HEK293 (cell line): ENCODE results near the gene GTF3C1.

ENCODE experiments used
- CTCF ChIA-PET: fragments of 350-600 bp; formaldehyde crosslinking; extraction: SDS; loops from one replicate; lab custom pipeline; 2021; ENCODE audit warnings: antibody characterized with exemption; lab: Yijun Ruan, JAX
- POLR2A ChIA-PET: fragments of 300-600 bp; formaldehyde crosslinking; extraction: SDS; loops from one replicate; lab custom pipeline; 2020; ENCODE audit warnings: antibody characterized with exemption, inconsistent platforms; lab: Yijun Ruan, JAX
- H3K27ac ChIP-seq: fragments of 200-500 bp; sonication (Bioruptor generic); 2 replicates; pipeline ENCODE4 v1.5.1; 2014; ENCODE audit warnings: low read depth, low read length, control low read depth, inconsistent platforms; ENCODE audit errors: extremely low read depth
- H3K36me3 ChIP-seq, 2 experiments: fragments of 200-500 bp in 1 of 2; sonication (Bioruptor generic) in 1 of 2; 1 replicate in 1 of 2; 2 replicates in 1 of 2; pipeline ENCODE4 v1.5.1; 2014 to 2017; ENCODE audit warnings: inconsistent platforms in 2 of 2, low read length in 2 of 2; ENCODE audit not compliant: control insufficient read depth in 2 of 2, insufficient read depth in 1 of 2
- H3K4me1 ChIP-seq: fragments of 200-500 bp; sonication (Bioruptor generic); 2 replicates; pipeline ENCODE4 v1.5.1; 2014; ENCODE audit warnings: mild to moderate bottlenecking, low read length, inconsistent platforms; ENCODE audit not compliant: control insufficient read depth, insufficient read depth
- H3K4me3 ChIP-seq: 2 replicates; pipeline ENCODE4 v1.5.1; 2011; ENCODE audit warnings: low read depth, mild to moderate bottlenecking, control low read depth, low read length, moderate library complexity
- H3K9me3 ChIP-seq: fragments of 200-500 bp; sonication (Bioruptor generic); 2 replicates; pipeline ENCODE4 v1.5.1; 2014; ENCODE audit warnings: low read depth, low read length, inconsistent platforms; ENCODE audit not compliant: control insufficient read depth, insufficient read depth
- FEZF1 ChIP-seq: fragments of 450-650 bp; formaldehyde crosslinking; IDR thresholded peaks from 2 replicates; pipeline ENCODE4 v1.5.1; 2016; ENCODE audit warnings: missing biosample characterization, missing genetic modification characterization
- HOXA7 ChIP-seq: sonication (generic); formaldehyde crosslinking; IDR thresholded peaks from 2 replicates; pipeline ENCODE4 v1.8.1; 2022; ENCODE audit warnings: missing genetic modification reagents, borderline replicate concordance
- TRIM28 ChIP-seq: IDR thresholded peaks from 2 replicates; pipeline ENCODE4 v1.6.1; 2011; ENCODE audit warnings: low read length, control low read depth, borderline replicate concordance
- ZEB2 ChIP-seq: fragments of 450-650 bp; formaldehyde crosslinking; IDR thresholded peaks from 2 replicates; pipeline ENCODE4 v1.5.1; 2016; ENCODE audit warnings: missing biosample characterization, missing genetic modification characterization
- ZNF10 ChIP-seq: fragments of 450-650 bp; formaldehyde crosslinking; IDR thresholded peaks from 2 replicates; pipeline ENCODE4 v1.5.1; 2017; ENCODE audit warnings: missing biosample characterization, missing genetic modification characterization
- ZNF138 ChIP-seq: fragments of 450-650 bp; formaldehyde crosslinking; IDR thresholded peaks from 2 replicates; pipeline ENCODE4 v1.5.1; 2016; ENCODE audit warnings: missing biosample characterization, missing genetic modification characterization, borderline replicate concordance
- ZNF184 ChIP-seq: fragments of 450-650 bp; IDR thresholded peaks from 2 replicates; pipeline ENCODE4 v1.5.1; 2018; ENCODE audit warnings: missing biosample characterization, mild to moderate bottlenecking, missing genetic modification characterization
- ZNF223 ChIP-seq: fragments of 450-650 bp; formaldehyde crosslinking; IDR thresholded peaks from 2 replicates; pipeline ENCODE4 v1.5.1; 2016; ENCODE audit warnings: missing biosample characterization, missing genetic modification characterization
- ZNF324 ChIP-seq: fragments of 450-650 bp; formaldehyde crosslinking; IDR thresholded peaks from 2 replicates; pipeline ENCODE4 v1.5.1; 2016; ENCODE audit warnings: missing biosample characterization, missing genetic modification characterization
- ZNF37A ChIP-seq: fragments of 450-650 bp; IDR thresholded peaks from 2 replicates; pipeline ENCODE4 v1.5.1; 2018; ENCODE audit warnings: missing biosample characterization, missing genetic modification characterization
- ZNF391 ChIP-seq: fragments of 450-650 bp; formaldehyde crosslinking; IDR thresholded peaks from 2 replicates; pipeline ENCODE4 v1.5.1; 2016; ENCODE audit warnings: low read depth, missing biosample characterization, missing genetic modification characterization, borderline replicate concordance
- ZNF560 ChIP-seq: fragments of 450-650 bp; formaldehyde crosslinking; IDR thresholded peaks from 2 replicates; pipeline ENCODE4 v1.5.1; 2017; ENCODE audit warnings: missing biosample characterization, missing genetic modification characterization, borderline replicate concordance
- ZNF768 ChIP-seq: fragments of 450-650 bp; formaldehyde crosslinking; IDR thresholded peaks from 2 replicates; pipeline ENCODE4 v1.5.1; 2018; ENCODE audit warnings: missing biosample characterization, mild to moderate bottlenecking, missing genetic modification characterization
- ZNF785 ChIP-seq: fragments of 450-650 bp; formaldehyde crosslinking; IDR thresholded peaks from 2 replicates; pipeline ENCODE4 v1.5.1; 2016; ENCODE audit warnings: missing biosample characterization, missing genetic modification characterization
- ZNF843 ChIP-seq: fragments of 450-650 bp; formaldehyde crosslinking; IDR thresholded peaks from 2 replicates; pipeline ENCODE4 v1.5.1; 2016; ENCODE audit warnings: missing biosample characterization, missing genetic modification characterization
- ZSCAN16 ChIP-seq: fragments of 450-650 bp; formaldehyde crosslinking; IDR thresholded peaks from 2 replicates; pipeline ENCODE4 v1.5.1; 2016; ENCODE audit warnings: missing biosample characterization, missing genetic modification characterization
- TF ChIP-seq, protein P1 (sequence below): fragments of 450-650 bp; formaldehyde crosslinking; IDR thresholded peaks from 2 replicates; pipeline ENCODE4 v1.5.1; 2017; ENCODE audit warnings: missing biosample characterization, missing genetic modification characterization
- TF ChIP-seq, protein P2 (sequence below): fragments of 450-650 bp; formaldehyde crosslinking; IDR thresholded peaks from 2 replicates; pipeline ENCODE4 v1.5.1; 2016; ENCODE audit warnings: missing biosample characterization, missing genetic modification characterization

GTF3C1 gene

DNA sequence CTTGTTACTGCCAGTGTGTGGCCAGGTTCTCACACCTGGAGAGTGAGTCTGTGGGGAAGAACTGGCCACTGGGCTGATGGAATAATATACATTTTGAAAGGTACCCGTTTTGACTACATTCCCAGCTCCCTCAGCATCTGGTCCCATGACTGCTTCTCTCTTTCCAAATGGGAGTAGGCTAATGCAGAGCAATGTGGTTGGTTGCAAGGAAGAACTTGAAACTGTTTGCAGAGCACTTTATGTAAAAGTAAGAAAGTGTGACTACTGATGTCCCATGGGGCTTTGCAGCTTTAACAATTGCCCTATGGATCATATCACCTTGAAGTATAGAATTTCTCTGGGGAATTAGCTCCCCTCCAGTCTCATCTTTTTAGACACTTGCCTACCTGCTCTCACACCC is 9.2 kb upstream of the GTF3C1 start:
- POLR2A ChIA-PET, result no interaction called here
- TF ChIP-seq ZNF324 (tag by site-specific recombination) (no peak), ZNF785 (tag by site-specific recombination) (no peak), ZNF37A (no peak), ZNF560 (no peak), ZNF184 (tag by site-specific recombination) (no peak), ZSCAN16 (peak; percentile 80), ZNF10 (tag by site-specific recombination) (no peak)
- TF ChIP-seq, protein P1, sequence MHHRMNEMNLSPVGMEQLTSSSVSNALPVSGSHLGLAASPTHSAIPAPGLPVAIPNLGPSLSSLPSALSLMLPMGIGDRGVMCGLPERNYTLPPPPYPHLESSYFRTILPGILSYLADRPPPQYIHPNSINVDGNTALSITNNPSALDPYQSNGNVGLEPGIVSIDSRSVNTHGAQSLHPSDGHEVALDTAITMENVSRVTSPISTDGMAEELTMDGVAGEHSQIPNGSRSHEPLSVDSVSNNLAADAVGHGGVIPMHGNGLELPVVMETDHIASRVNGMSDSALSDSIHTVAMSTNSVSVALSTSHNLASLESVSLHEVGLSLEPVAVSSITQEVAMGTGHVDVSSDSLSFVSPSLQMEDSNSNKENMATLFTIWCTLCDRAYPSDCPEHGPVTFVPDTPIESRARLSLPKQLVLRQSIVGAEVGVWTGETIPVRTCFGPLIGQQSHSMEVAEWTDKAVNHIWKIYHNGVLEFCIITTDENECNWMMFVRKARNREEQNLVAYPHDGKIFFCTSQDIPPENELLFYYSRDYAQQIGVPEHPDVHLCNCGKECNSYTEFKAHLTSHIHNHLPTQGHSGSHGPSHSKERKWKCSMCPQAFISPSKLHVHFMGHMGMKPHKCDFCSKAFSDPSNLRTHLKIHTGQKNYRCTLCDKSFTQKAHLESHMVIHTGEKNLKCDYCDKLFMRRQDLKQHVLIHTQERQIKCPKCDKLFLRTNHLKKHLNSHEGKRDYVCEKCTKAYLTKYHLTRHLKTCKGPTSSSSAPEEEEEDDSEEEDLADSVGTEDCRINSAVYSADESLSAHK (tag by site-specific recombination), result 0 out of 2 replicates have a peak, but pooled peaks have one; percentile 26
- TF ChIP-seq, all 188 proteins: peak for 2
- CTCF ChIA-PET, result no interaction called here
- Histone ChIP-seq H3K4me3 (no peak overlapping the region), H3K36me3 (no peaks in the 10 kb centered on the region; a peak in 1 of 3 replicates), H3K4me1 (no peaks in the 10 kb centered on the region), H3K27ac (no peak overlapping the region), H3K9me3 (no peaks in the 10 kb centered on the region)

DNA sequence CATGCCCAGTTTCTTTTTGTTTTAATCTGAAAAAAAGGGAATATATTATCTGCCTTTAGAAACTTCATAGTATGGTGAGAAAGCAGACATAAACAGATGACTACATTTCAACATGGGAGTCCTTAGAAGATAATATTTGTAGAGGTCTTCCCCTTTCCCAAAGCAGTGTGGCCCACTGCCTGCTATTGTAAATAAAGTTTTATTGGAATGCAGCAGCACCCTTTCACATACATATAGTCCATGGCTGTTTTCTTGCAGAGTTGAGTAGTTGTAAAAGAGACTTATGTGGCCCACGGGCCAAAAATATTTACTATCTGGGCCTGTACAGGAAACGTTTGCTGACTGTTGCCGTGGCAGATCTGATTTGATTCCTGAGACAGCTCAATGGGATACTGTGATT is 8.7 kb upstream of the GTF3C1 start:
- H3K27ac ChIP-seq, result no peak overlapping the region
- ChIA-PET POLR2A (interaction anchor here (0.6 kb wide), 1 partner anchor 8 kb away, joined by 3 read pairs; the partner anchor contains the start of gene KATNIP), CTCF (no interaction called here)
- no peak for TF ChIP-seq ZNF223 (tag by site-specific recombination)
- TF ChIP-seq HOXA7 (CRISPR knock-in tag), result no peak
- TF ChIP-seq TRIM28, result no peak
- no peak for TF ChIP-seq ZNF391
- TF ChIP-seq, protein P2, sequence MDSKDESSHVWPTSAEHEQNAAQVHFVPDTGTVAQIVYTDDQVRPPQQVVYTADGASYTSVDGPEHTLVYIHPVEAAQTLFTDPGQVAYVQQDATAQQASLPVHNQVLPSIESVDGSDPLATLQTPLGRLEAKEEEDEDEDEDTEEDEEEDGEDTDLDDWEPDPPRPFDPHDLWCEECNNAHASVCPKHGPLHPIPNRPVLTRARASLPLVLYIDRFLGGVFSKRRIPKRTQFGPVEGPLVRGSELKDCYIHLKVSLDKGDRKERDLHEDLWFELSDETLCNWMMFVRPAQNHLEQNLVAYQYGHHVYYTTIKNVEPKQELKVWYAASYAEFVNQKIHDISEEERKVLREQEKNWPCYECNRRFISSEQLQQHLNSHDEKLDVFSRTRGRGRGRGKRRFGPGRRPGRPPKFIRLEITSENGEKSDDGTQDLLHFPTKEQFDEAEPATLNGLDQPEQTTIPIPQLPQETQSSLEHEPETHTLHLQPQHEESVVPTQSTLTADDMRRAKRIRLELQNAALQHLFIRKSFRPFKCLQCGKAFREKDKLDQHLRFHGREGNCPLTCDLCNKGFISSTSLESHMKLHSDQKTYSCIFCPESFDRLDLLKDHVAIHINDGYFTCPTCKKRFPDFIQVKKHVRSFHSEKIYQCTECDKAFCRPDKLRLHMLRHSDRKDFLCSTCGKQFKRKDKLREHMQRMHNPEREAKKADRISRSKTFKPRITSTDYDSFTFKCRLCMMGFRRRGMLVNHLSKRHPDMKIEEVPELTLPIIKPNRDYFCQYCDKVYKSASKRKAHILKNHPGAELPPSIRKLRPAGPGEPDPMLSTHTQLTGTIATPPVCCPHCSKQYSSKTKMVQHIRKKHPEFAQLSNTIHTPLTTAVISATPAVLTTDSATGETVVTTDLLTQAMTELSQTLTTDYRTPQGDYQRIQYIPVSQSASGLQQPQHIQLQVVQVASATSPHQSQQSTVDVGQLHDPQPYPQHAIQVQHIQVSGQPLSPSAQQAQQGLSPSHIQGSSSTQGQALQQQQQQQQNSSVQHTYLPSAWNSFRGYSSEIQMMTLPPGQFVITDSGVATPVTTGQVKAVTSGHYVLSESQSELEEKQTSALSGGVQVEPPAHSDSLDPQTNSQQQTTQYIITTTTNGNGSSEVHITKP (tag by site-specific recombination), result no peak
- no peak for TF ChIP-seq ZNF843
- TF ChIP-seq FEZF1, result no peak
- no peaks in the 10 kb centered on the region for H3K9me3 ChIP-seq
- no peaks in the 10 kb centered on the region for H3K4me1 ChIP-seq
- no peak overlapping the region for H3K4me3 ChIP-seq
- H3K36me3 ChIP-seq, result no peaks in the 10 kb centered on the region; a peak in 1 of 3 replicates

- Histone ChIP-seq H3K4me1 (no peaks in the 10 kb centered on the region), H3K4me3 (no peak overlapping the region)
- POLR2A ChIA-PET, result interaction anchor here (0.5 kb wide), 1 partner anchor 10 kb away, joined by 4 read pairs; no protein-coding TSS in a partner anchor
- CTCF ChIA-PET, result no interaction called here
- no peak for TF ChIP-seq ZEB2 (tag by site-specific recombination)
- TF ChIP-seq ZNF138, result no peak
- no peak for TF ChIP-seq ZNF768 (tag by site-specific recombination)
- TF ChIP-seq, all 188 proteins: peak for 0
- Histone ChIP-seq H3K9me3 (no peaks in the 10 kb centered on the region), H3K27ac (no peak overlapping the region), H3K36me3 (no peaks in the 10 kb centered on the region; a peak in 1 of 3 replicates)
These were observed 6.8 kb upstream of the GTF3C1 start for GRCh38 chr16:27556471-27556870.
